ENCODE results near the gene CDH13. TPM values are rescaled to one million over a fixed set of nuclear protein-coding genes. Genes with fewer than 3 reads are reported as not detected.

The CDH13 gene
- total and polyA plus RNA-seq, 10 of the 15 experiments (the other 5 are each of a cell fraction or from before 2014, with no cell fraction given) = under 0.01 to 0.05 TPM; not detected in 8

DNA sequence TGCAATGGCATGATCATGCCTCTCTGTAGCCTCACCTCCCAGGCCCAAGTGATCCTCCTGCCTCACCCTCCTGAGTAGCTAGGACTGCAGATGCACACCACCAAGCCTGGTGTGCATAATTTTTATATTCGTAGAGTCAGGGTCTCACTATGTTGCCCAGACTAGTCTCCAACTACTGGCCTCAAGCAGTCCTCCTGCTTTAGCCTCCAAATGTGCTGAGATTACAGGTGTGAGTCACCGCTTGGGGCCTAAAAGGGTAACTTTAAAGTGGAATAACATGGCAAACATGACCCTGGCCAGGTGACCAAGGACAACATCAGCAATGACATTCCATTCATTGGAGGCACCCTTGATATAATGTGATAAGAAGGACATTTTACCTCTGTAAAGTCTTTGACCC lies 1207.2 kb downstream of the CDH13 start:
- no TSS peak for BruUV-seq (replicated peaks)
- POLR2A ChIA-PET = no interaction called here
- in situ Hi-C loops (cut with MboI) (no loop called here), intact Hi-C loops (cut with micrococcal nuclease; ENCODE audit: unreplicated experiment) (no loop called here)
- H3K27me3 ChIP-seq (replicated peaks in 1 of 2; ENCODE audit: control insufficient read depth in 2 of 2, insufficient read depth in 2 of 2, low read length in 1 of 2) = no peaks in the 10 kb centered on the region
- H2AFZ ChIP-seq (ENCODE audit: control insufficient read depth, low read depth, low read length) = no peak overlapping the region
- H3K4me1 ChIP-seq (ENCODE audit: control insufficient read depth, insufficient read depth, low read length) = no peaks in the 10 kb centered on the region
- ATAC-seq (no peak), DNase-seq (ENCODE audit: low read depth, low spot score) (no peak), FAIRE-seq (no peak)
- H3K4me3 ChIP-seq = no peak overlapping the region
- CTCF ChIA-PET = no interaction called here
- RAD21 ChIA-PET (ENCODE audit: unreplicated experiment) = no interaction called here
- no peaks in the 10 kb centered on the region for H3K36me3 ChIP-seq (ENCODE audit: control insufficient read depth in 2 of 2, insufficient read depth in 2 of 2, low read length in 1 of 2)
- SMC1A ChIA-PET (ENCODE audit: uncharacterized antibody, unreplicated experiment) = no interaction called here
- no peaks in the 10 kb centered on the region for H3K79me2 ChIP-seq (ENCODE audit: control insufficient read depth, insufficient read depth, low read length)
- H3K9ac ChIP-seq (ENCODE audit: control insufficient read depth, insufficient read depth, low read length) = no peak overlapping the region
- WGBS (ENCODE audit: insufficient coverage, insufficient replicate concordance, low lambda C conversion rate, missing lambda C conversion rate) = 26% methylated on average over 2 of the region's 2 CpGs
- H3K4me2 ChIP-seq (ENCODE audit: control insufficient read depth, insufficient read depth) = no peak overlapping the region
- H3K27ac ChIP-seq (ENCODE audit: control insufficient read depth, insufficient read depth) = no peak overlapping the region
- no peaks in the 10 kb centered on the region; the same call in 2 of the 3 replicates for H3K9me3 ChIP-seq (replicated peaks; ENCODE audit: control insufficient read depth, insufficient read depth, low read length)
- H4K20me1 ChIP-seq (ENCODE audit: control insufficient read depth, insufficient read depth) = no peaks in the 10 kb centered on the region
- TF ChIP-seq TAF1 (IDR thresholded peaks at IDR 0.05; ENCODE audit: borderline replicate concordance, low read depth, low read length) = no peak
- TF ChIP-seq, protein P1, sequence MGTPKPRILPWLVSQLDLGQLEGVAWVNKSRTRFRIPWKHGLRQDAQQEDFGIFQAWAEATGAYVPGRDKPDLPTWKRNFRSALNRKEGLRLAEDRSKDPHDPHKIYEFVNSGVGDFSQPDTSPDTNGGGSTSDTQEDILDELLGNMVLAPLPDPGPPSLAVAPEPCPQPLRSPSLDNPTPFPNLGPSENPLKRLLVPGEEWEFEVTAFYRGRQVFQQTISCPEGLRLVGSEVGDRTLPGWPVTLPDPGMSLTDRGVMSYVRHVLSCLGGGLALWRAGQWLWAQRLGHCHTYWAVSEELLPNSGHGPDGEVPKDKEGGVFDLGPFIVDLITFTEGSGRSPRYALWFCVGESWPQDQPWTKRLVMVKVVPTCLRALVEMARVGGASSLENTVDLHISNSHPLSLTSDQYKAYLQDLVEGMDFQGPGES (IDR thresholded peaks at IDR 0.05) = no peak
- TF ChIP-seq TCF3 (IDR thresholded peaks at IDR 0.05; ENCODE audit: borderline replicate concordance, insufficient read depth, low read depth, low read length) = no peak
- TF ChIP-seq MTA3 (IDR thresholded peaks at IDR 0.05; ENCODE audit: borderline replicate concordance, low read length) = no peak
- TF ChIP-seq SUZ12 (IDR thresholded peaks at IDR 0.05; ENCODE audit: unreplicated experiment) = no peak
- TF ChIP-seq GABPA (IDR thresholded peaks at IDR 0.05; ENCODE audit: low read depth) = no peak
- TF ChIP-seq RAD21 (IDR thresholded peaks at IDR 0.05; ENCODE audit: insufficient read depth, low read depth, low read length) = no peak
- TF ChIP-seq BCLAF1 (IDR thresholded peaks at IDR 0.05) = no peak
- TF ChIP-seq CBX5 (IDR thresholded peaks at IDR 0.05; ENCODE audit: low read depth) = no peak
- no peak for TF ChIP-seq STAT3 (IDR thresholded peaks at IDR 0.05; ENCODE audit: low read depth, low read length)
- TF ChIP-seq SUPT20H (IDR thresholded peaks at IDR 0.05; ENCODE audit: borderline replicate concordance, control insufficient read depth, low read depth, low read length) = no peak
- TF ChIP-seq, protein P2, sequence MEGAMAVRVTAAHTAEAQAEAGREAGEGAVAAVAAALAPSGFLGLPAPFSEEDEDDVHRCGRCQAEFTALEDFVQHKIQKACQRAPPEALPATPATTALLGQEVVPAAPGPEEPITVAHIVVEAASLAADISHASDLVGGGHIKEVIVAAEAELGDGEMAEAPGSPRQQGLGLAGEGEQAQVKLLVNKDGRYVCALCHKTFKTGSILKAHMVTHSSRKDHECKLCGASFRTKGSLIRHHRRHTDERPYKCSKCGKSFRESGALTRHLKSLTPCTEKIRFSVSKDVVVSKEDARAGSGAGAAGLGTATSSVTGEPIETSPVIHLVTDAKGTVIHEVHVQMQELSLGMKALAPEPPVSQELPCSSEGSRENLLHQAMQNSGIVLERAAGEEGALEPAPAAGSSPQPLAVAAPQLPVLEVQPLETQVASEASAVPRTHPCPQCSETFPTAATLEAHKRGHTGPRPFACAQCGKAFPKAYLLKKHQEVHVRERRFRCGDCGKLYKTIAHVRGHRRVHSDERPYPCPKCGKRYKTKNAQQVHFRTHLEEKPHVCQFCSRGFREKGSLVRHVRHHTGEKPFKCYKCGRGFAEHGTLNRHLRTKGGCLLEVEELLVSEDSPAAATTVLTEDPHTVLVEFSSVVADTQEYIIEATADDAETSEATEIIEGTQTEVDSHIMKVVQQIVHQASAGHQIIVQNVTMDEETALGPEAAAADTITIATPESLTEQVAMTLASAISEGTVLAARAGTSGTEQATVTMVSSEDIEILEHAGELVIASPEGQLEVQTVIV (IDR thresholded peaks at IDR 0.05; ENCODE audit: borderline replicate concordance, partially characterized antibody) = no peak
- TF ChIP-seq HCFC1 (IDR thresholded peaks at IDR 0.05; ENCODE audit: low read length) = no peak
- TF ChIP-seq, protein P3, sequence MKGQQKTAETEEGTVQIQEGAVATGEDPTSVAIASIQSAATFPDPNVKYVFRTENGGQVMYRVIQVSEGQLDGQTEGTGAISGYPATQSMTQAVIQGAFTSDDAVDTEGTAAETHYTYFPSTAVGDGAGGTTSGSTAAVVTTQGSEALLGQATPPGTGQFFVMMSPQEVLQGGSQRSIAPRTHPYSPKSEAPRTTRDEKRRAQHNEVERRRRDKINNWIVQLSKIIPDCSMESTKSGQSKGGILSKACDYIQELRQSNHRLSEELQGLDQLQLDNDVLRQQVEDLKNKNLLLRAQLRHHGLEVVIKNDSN (IDR thresholded peaks at IDR 0.05; ENCODE audit: borderline replicate concordance, extremely low read length, insufficient read depth, low read depth, low read length) = no peak
- TF ChIP-seq, protein P4, sequence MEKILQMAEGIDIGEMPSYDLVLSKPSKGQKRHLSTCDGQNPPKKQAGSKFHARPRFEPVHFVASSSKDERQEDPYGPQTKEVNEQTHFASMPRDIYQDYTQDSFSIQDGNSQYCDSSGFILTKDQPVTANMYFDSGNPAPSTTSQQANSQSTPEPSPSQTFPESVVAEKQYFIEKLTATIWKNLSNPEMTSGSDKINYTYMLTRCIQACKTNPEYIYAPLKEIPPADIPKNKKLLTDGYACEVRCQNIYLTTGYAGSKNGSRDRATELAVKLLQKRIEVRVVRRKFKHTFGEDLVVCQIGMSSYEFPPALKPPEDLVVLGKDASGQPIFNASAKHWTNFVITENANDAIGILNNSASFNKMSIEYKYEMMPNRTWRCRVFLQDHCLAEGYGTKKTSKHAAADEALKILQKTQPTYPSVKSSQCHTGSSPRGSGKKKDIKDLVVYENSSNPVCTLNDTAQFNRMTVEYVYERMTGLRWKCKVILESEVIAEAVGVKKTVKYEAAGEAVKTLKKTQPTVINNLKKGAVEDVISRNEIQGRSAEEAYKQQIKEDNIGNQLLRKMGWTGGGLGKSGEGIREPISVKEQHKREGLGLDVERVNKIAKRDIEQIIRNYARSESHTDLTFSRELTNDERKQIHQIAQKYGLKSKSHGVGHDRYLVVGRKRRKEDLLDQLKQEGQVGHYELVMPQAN (conservative IDR thresholded peaks at IDR 0.05) = no peak
